ENCODE results near the gene FUT1. TPM values are rescaled to one million over a fixed set of nuclear protein-coding genes. Genes with fewer than 3 reads are reported as not detected.
"Not testable (repeated sequence)": the region's sequence is repeated elsewhere in the genome, so short reads cannot be mapped to it uniquely, and the experiment has no call there.

FUT1 gene
- polyA plus RNA-seq, 4 donors, result 0.67 to 3.5 (median 3.2) TPM

GRCh38 chr19:48719263-48720171 lies 32.9 kb downstream of the FUT1 start, which contains the start of gene MAMSTR:
Gene MAMSTR (minus strand): TSS chr19:48719725. CDS start chr19:48719031, 694 bp downstream.
- no peak for DNase-seq (ENCODE audit: low read depth in 4 of 4, low spot score in 3 of 4)

DNA sequence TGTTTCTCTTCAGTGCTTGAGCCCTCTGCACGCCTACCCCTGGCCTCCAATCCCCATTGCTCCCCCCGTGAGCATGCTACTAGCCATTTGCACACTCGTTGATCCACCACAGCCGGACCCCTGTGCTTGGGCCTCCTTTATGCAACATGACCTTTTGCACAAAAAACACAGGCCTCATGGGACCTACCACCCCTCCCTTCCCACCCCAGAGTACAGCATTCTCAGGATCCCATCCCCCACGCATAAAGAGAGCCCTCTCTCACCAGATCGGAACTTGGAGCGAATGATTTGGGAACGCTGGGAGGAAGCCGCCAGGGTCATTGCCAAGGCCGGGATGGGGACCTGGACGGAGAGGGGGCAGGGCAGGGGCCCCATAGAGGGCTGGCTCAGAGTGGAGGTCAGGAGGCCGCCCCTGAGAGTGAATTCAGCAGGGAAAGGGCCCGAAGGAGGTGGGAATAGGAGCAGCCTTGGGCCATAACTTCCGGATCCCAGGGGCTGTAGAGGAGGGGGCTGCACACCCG lies 33.7 kb downstream of the FUT1 start:
- DNase-seq (ENCODE audit: low read depth in 4 of 4, low spot score in 3 of 4), result no peak

GRCh38 chr19:48718106-48718505 lies 34.3 kb downstream of the FUT1 start:
- not testable (repeated sequence) for DNase-seq (ENCODE audit: low read depth in 4 of 4, low spot score in 3 of 4)

GRCh38 chr19:48716562-48717291 lies 35.7 kb downstream of the FUT1 start:
- DNase-seq (ENCODE audit: low read depth in 4 of 4, low spot score in 3 of 4), result no peak

DNA sequence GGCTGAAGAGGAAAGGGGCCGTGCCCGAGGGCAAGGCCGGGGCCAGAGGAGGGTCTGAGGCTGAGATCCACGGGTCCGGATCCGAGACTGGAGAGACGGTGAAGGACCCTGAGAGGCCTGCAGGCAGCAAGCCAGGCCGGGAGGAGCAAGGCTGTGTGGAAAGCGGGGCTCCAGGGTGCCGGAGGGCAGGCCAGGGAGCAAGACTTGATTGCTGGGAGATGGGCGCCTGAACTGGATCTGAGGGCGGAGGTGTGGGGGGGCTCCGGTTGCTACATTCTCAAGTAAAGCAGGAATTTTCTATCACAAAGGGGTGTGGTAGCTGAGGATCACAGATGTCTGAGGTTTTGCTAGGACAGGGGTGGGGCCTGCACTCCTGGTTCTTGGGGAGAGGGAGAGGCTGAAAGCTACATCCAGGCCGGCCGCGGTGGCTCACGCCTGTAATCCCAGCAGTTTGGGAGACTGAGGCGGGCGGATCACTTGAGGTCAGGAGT lies 36.7 kb downstream of the FUT1 start:
- no peak for DNase-seq (ENCODE audit: low read depth in 4 of 4, low spot score in 3 of 4)

DNA sequence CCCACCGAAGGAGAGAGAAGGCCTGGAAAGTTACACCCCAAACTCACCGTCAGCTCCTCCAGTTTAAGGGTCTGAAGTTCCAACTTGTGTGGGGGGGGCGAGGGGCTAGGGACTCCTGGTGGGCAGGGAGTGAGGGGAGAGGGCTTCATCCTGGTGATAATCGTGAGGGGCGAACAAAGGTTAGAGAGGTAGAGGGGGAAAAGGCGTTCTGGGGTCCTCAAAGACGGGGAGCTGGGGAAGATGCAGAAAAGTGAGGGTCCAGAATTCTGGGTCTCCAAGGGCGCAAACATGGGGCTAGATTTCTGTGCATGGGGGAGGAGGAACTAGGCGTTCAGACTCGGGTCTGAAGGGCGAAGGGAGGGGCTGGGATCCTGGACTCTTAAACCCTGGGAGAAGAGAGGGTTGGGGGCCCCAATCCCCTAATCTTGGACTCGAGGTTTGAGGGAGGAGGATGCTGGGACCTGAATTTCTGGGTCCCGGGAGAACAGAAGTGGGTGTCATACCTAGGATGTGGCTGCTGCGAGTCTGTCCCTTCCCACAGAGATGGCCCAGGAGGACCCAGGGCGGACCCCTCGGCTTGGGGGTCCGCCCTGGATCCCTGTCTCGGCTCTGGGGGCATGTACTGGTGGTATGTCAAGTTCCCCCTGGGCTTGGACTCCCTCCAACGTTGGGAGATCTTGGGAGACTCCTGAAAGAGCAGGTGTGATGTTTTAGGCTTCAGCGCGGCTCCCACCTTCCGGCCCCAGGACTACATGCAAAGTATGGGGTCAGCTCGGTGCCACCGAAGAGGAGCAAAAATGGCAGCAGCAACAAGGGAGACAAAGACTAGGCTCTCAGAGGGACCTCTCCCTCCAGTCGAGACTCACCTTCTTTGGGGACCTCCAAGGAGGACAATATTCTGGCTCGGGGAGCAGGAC lies 37.4 kb downstream of the FUT1 start:
- no peak for DNase-seq (ENCODE audit: low read depth in 4 of 4, low spot score in 3 of 4)

- DNase-seq (ENCODE audit: low read depth in 4 of 4, low spot score in 3 of 4), result peak; percentile 98 to 99 (median 99)
These were observed 38.3 kb downstream of the FUT1 start for GRCh38 chr19:48713864-48714755.

- no peak for DNase-seq (ENCODE audit: low read depth in 4 of 4, low spot score in 3 of 4)
These were observed 39.2 kb downstream of the FUT1 start for GRCh38 chr19:48713041-48713863.

- no peak for DNase-seq (ENCODE audit: low read depth in 4 of 4, low spot score in 3 of 4)
These were observed 41.3 kb downstream of the FUT1 start for GRCh38 chr19:48711106-48711662.

GRCh38 chr19:48708471-48708870 lies 44.0 kb downstream of the FUT1 start:
- no peak for DNase-seq (ENCODE audit: low read depth in 4 of 4, low spot score in 3 of 4)

DNA sequence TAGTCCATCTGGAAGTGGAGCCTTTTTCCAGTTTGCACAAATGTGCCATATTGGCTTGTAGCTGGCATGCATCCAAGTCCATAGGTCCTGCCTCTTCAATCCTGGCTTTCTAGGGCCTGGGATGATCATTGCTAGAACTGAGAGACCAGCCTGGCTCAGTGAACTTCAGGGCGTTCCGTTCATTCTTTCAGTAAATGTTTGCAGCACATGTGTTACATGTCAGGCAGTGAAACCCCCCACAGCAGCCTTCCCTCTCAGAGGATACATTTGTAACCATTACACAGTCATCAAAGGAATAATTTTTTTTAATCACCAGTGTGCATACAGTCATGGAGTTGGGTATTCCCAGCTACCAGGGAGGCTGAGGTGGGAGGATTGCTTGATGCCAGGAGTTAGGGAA lies 47.0 kb downstream of the FUT1 start:
- no peak for DNase-seq (ENCODE audit: low read depth in 4 of 4, low spot score in 3 of 4)

- DNase-seq (ENCODE audit: low read depth in 4 of 4, low spot score in 3 of 4), result no peak
These were observed 49.1 kb downstream of the FUT1 start for GRCh38 chr19:48703316-48703715.

- no peak for DNase-seq (ENCODE audit: low read depth in 4 of 4, low spot score in 3 of 4)
These were observed 49.7 kb downstream of the FUT1 start for GRCh38 chr19:48702701-48703100.

GRCh38 chr19:48698046-48698445 lies 54.4 kb downstream of the FUT1 start:
- no peak for DNase-seq (ENCODE audit: low read depth in 4 of 4, low spot score in 3 of 4)
